SH-SY5Y (cell line): ENCODE results near the gene FTHL17.

ENCODE experiments used
- GATA2 ChIP-seq: IDR thresholded peaks from 2 replicates; pipeline ENCODE4 v1.6.1; 2011; ENCODE audit warnings: mild to moderate bottlenecking, low read depth, low read length
- GATA3 ChIP-seq: IDR thresholded peaks from 2 replicates; pipeline ENCODE4 v1.6.1; 2011; ENCODE audit warnings: low read depth, mild to moderate bottlenecking, low read length, moderate library complexity

FTHL17 gene

DNA sequence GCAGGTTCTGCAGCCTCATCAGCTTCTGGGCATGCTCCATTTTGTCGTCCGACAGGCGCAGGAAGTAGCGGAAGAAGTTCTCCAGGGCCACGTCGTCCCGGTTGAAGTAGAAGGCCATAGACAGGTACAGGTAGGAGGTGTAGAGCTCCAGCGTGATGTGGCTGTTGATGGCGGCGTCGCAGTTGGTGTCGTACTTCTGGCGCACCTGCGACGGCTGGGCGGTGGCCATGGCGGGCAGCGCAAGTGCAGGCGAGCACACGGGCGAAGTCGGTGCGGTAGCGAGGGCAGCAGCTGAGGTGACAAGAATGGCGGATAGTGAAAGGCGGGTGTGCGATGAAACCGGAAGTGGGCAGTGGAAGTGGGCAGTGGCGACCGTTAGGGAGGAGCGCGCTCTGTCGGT lies at the start of gene FTHL17:
FTHL17 (minus strand) TSS at position 317 of the 400 bp plus-strand sequence; CDS start at position 229, 88 bp downstream.
- no peak for TF ChIP-seq GATA2
- TF ChIP-seq GATA3 = no peak

- TF ChIP-seq GATA2 = no peak
- TF ChIP-seq GATA3 = no peak
Observed at GRCh38 chrX:31117266-31117665, 45.4 kb upstream of the FTHL17 start.

DNA sequence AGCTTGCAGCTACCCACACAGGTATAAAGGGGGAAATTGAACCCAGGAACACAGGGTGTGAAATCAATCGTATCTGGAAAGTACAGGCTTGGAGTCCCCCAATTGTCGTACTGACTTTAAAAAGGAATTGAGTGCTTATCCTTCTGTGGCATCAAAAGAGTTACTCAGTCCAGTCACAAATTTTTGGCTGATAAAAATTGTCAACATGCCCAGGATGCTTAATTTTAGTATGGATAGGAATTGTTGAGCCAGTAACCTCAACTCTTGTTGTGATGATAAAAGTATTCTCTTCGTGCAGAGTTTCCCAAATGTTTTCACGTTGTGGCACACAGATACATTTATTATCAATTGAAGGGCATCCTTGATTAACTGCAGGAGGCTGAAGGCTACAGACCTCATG lies 43.6 kb upstream of the FTHL17 start:
- no peak for TF ChIP-seq GATA2
- TF ChIP-seq GATA3 = no peak

DNA sequence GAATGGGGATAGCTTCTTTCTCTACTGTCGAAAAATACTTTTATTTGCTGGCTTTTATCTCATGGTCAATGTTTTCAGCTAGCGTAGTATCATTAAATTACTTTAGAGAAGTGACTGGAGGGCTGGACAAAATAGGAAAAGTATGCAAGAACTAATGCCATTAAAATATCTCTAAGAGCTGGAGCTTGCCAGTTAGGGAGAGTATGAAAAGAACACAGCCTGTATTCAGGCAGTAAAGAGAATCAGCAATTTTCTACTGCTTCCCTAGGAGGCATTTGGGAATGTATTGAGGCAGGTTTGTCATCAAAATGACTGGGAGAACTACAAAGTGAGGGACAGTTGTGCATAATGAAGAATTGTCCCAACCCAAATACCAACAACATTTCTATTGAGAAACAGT lies 43.0 kb upstream of the FTHL17 start:
- TF ChIP-seq GATA2 = no peak
- TF ChIP-seq GATA3 = no peak

- TF ChIP-seq GATA2 (no peak), GATA3 (no peak)
Observed at GRCh38 chrX:31112226-31112999, 40.6 kb upstream of the FTHL17 start.

GRCh38 chrX:31110657-31111056 lies 38.8 kb upstream of the FTHL17 start:
- TF ChIP-seq GATA3 (no peak), GATA2 (no peak)

GRCh38 chrX:31099536-31100090 lies 27.8 kb upstream of the FTHL17 start:
- TF ChIP-seq GATA2 (no peak), GATA3 (no peak)

GRCh38 chrX:31098079-31098478 lies 26.2 kb upstream of the FTHL17 start:
- TF ChIP-seq GATA2 = no peak
- no peak for TF ChIP-seq GATA3

DNA sequence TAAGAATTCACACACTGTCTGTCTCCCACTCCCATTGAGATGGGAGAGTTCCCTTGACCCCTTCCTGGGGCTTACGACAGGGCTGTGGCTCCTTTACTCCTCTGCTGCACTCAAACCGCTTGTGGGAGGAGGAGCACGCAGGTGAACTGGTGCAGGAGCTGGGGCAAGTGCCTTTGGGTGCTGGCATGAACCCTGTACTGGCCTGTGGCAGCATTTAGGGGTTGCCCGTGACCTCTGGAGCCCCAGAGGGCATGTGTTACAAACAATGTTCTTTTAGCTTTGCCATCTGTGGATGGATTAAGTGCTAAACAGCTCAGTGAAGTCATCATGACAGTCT lies 21.8 kb upstream of the FTHL17 start:
- no peak for TF ChIP-seq GATA3
- TF ChIP-seq GATA2 = no peak

DNA sequence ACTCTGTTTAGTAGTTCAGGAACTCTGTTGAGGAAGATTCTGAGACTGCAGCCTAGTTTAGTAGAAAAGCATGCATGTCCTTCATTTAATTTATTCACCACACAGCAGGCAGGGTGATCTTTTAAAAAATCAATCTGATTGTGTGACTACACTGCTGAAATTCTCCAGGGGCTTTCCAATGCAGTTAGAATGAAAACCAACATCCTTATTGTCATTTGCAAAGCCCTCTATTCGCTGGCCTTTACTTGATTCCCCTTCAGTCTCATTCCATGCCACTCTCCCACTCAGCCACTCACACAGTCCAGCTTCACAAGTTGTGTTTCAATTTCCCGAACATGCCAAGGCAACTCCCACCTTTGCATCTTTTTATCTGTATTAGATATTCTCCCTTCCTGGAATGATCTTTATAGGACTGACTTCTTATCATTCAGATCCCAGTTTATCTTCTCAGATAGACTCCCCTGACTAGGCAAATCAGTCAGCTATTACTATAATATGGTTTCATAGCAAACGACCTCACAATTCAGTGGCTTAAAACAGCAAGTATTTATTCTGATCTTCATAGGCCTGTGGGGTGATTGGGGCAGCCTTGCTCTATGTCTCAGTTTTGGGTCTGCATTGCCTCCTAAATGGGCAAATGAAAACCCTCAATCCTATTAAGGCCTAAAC lies 21.3 kb upstream of the FTHL17 start:
- no peak for TF ChIP-seq GATA2
- no peak for TF ChIP-seq GATA3

- TF ChIP-seq GATA2 (no peak), GATA3 (no peak)
Observed at GRCh38 chrX:31092476-31092875, 20.6 kb upstream of the FTHL17 start.

- TF ChIP-seq GATA2 (no peak), GATA3 (no peak)
Observed at GRCh38 chrX:31091819-31092218, 20.0 kb upstream of the FTHL17 start.

DNA sequence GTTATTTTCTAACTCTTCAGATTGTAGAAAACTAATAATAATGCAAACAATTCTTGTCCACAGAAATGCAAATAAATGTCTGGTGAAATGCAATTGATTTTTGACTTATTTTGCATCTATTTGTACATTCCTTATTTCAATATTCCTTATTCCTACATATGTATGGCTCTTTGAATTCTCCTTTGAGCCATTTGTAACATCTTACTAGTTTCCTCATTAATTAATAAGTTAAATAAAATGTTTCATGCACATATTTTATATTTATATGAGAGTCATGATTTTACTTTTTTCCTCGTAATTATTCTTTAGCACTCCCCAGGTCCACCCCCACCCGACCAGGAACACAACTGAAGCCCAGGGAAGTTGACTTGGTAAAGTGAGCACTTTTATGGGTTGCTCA lies 2.7 kb upstream of the FTHL17 start:
- TF ChIP-seq GATA3 (no peak), GATA2 (no peak)

- TF ChIP-seq GATA2 (no peak), GATA3 (no peak)
Observed at GRCh38 chrX:31071262-31071661, 579 bp downstream of the FTHL17 start.

DNA sequence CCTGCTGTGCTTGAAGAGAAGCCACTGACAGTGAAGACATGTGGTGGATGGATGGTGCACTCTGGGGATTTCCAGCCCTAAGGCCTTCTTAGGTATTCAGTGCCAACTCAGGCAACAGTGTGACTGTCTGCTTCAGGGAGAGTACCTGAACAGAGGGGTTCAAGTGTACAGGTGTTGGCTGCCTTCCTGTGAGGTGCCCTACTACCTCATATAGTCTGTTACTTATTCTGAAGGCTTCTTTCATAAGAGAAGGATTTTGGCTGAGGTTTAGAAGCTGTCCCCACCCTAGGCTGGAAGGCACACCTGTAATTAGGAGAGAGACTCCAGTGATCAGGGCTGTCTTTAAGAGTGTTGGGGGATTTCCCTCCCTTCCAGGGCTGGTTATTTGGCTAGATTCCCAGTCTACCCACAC lies 1.8 kb downstream of the FTHL17 start:
- TF ChIP-seq GATA3 (no peak), GATA2 (no peak)
